KMS-11 (cell line): ENCODE results near the gene COQ9.

Experiments
- H2AFZ ChIP-seq: fragments of 200-600 bp; sonication (generic); 2 replicates; pipeline ENCODE4 v1.6.1; 2016; ENCODE audit warnings: antibody characterized with exemption, mixed run types, low read depth
- H3K27ac ChIP-seq: fragments of 200-600 bp; sonication (generic); 2 replicates; pipeline ENCODE4 v1.6.1; 2016; ENCODE audit warnings: mild to moderate bottlenecking, mixed run types
- H3K27me3 ChIP-seq: fragments of 200-600 bp; sonication (generic); 2 replicates; pipeline ENCODE4 v1.6.1; 2017; ENCODE audit warnings: mild to moderate bottlenecking, low read depth, mixed run types, moderate library complexity; ENCODE audit not compliant: insufficient read depth
- H3K36me3 ChIP-seq: fragments of 200-600 bp; sonication (generic); 2 replicates; pipeline ENCODE4 v1.6.1; 2017; ENCODE audit warnings: mild to moderate bottlenecking, mixed run types; ENCODE audit not compliant: insufficient read depth
- H3K4me1 ChIP-seq: fragments of 200-600 bp; sonication (generic); 2 replicates; pipeline ENCODE4 v1.6.1; 2016; ENCODE audit warnings: mild to moderate bottlenecking, low read depth, mixed run types; ENCODE audit not compliant: poor library complexity, severe bottlenecking
- H3K4me2 ChIP-seq: fragments of 200-600 bp; sonication (generic); 2 replicates; pipeline ENCODE4 v1.7.0; 2016; ENCODE audit warnings: mild to moderate bottlenecking, mixed run types
- H3K4me3 ChIP-seq: fragments of 200-600 bp; sonication (generic); IDR thresholded peaks from 2 replicates; pipeline ENCODE4 v1.6.1; 2017; ENCODE audit warnings: low read depth, low read length, mixed read lengths; ENCODE audit not compliant: insufficient read depth
- H3K79me2 ChIP-seq: fragments of 200-600 bp; sonication (generic); 2 replicates; pipeline ENCODE4 v1.6.1; 2016; ENCODE audit warnings: low read depth, mixed run types; ENCODE audit not compliant: insufficient read depth
- H3K9ac ChIP-seq: fragments of 200-600 bp; sonication (generic); 2 replicates; pipeline ENCODE4 v1.6.1; 2016; ENCODE audit warnings: mild to moderate bottlenecking, mixed run types
- H4K20me1 ChIP-seq: fragments of 200-600 bp; sonication (generic); 2 replicates; pipeline ENCODE4 v1.6.1; 2016; ENCODE audit warnings: mild to moderate bottlenecking, mixed run types; ENCODE audit not compliant: insufficient read depth
- CTCF ChIP-seq: fragments of 200-600 bp; sonication (generic); conservative IDR thresholded peaks from 2 replicates; pipeline ENCODE4 v1.6.1; 2017; ENCODE audit warnings: low read depth, mild to moderate bottlenecking, antibody characterized with exemption, low read length, moderate library complexity, mixed read lengths

Gene COQ9

GRCh38 chr16:57405097-57405496, 42.2 kb upstream of the COQ9 start:
- no peaks in the 10 kb centered on the region for H4K20me1 ChIP-seq
- no peak overlapping the region for H3K27ac ChIP-seq
- H3K4me2 ChIP-seq = no peak overlapping the region
- H3K4me1 ChIP-seq = no peaks in the 10 kb centered on the region
- H2AFZ ChIP-seq = no peak overlapping the region
- no peaks in the 10 kb centered on the region for H3K36me3 ChIP-seq
- H3K4me3 ChIP-seq = no peak overlapping the region
- no peak for TF ChIP-seq CTCF
- H3K27me3 ChIP-seq = peaks cover 2% of the 10 kb centered on the region; the same call in 1 of the 2 replicates
- no peaks in the 10 kb centered on the region for H3K79me2 ChIP-seq
- H3K9ac ChIP-seq = no peak overlapping the region

DNA sequence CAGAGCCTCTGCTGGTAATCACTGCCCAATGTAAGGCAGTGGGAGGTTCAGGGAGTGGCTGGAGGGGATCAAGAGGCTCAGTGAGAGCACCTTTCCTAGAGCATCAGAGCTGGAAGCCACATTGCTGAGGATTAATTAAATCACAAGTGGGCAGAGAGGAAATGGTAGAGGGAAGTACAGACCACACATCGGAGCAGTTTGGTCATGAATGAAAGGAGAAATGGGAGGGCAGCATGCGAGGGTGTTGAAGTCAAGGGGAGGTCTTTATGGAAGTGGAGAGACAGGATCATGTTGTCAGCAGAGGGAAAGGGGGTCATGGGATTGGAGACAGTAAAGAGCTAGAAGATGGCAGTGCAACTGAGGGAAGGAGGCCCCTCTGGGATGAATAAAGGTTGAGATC, 40.4 kb upstream of the COQ9 start:
- Histone ChIP-seq H3K4me2 (no peak overlapping the region), H3K27me3 (peaks cover 2% of the 10 kb centered on the region; the same call in 1 of the 2 replicates), H2AFZ (no peak overlapping the region), H3K27ac (no peak overlapping the region), H3K36me3 (no peaks in the 10 kb centered on the region), H4K20me1 (no peaks in the 10 kb centered on the region), H3K4me3 (no peak overlapping the region), H3K79me2 (no peaks in the 10 kb centered on the region), H3K4me1 (no peaks in the 10 kb centered on the region), H3K9ac (no peak overlapping the region)
- no peak for TF ChIP-seq CTCF

- no peak overlapping the region for H3K27ac ChIP-seq
- H3K4me3 ChIP-seq = no peak overlapping the region
- no peaks in the 10 kb centered on the region for H3K79me2 ChIP-seq
- H3K4me1 ChIP-seq = no peaks in the 10 kb centered on the region
- no peaks in the 10 kb centered on the region for H3K36me3 ChIP-seq
- no peaks in the 10 kb centered on the region for H4K20me1 ChIP-seq
- H2AFZ ChIP-seq = no peak overlapping the region
- H3K4me2 ChIP-seq = no peak overlapping the region
- no peak for TF ChIP-seq CTCF
- H3K9ac ChIP-seq = no peak overlapping the region
- peaks cover 2% of the 10 kb centered on the region; the same call in 1 of the 2 replicates for H3K27me3 ChIP-seq
Measured at GRCh38 chr16:57407521-57408353, 39.5 kb upstream of the COQ9 start.

DNA sequence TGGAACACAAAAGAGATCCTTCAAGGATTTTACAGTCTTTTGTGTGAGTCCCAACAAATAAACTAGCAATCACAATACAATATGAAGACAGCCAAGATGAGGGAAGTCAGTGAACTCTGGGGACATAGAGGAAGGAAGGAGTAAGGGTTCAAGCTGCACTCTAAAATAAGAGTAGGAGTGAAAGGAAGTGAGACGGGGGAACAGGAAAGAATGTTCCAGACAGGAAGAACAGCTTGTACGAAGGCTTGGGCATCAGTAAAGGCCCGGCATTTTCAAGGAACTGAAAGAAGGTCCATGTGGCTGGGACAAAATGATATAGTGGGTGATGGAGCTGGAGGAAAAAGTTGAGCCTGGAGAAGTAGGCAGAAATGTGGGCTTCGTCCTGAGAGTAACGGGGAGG, 38.2 kb upstream of the COQ9 start:
- Histone ChIP-seq H3K4me1 (no peaks in the 10 kb centered on the region), H2AFZ (no peak overlapping the region), H3K27ac (no peak overlapping the region), H3K36me3 (no peaks in the 10 kb centered on the region), H3K27me3 (peaks cover 2% of the 10 kb centered on the region; the same call in 1 of the 2 replicates), H4K20me1 (no peaks in the 10 kb centered on the region), H3K9ac (no peak overlapping the region), H3K4me3 (no peak overlapping the region), H3K4me2 (no peak overlapping the region), H3K79me2 (no peaks in the 10 kb centered on the region)
- TF ChIP-seq CTCF = no peak
